HCT116 (cell line): ENCODE data around the gene GPR65. TPM values are rescaled to one million over a fixed set of nuclear protein-coding genes. Genes with fewer than 3 reads are reported as not detected.

ENCODE experiments used
- ATAC-seq: fragments of 200-7000 bp; cut with Tn5 transposase; 2 replicates; pipeline ENCODE4 v1.9.1; 2020; ENCODE audit warnings: mild to moderate bottlenecking, moderate library complexity
- Bru-seq: library from RNA; stranded (reverse); fragments of 400-500 nt; gene quantifications from one replicate; lab custom pipeline; 2021; lab: Mats Ljungman, UMichigan
- BruChase-seq, 2 experiments: library from RNA; stranded (reverse); fragments of 400-500 nt; gene quantifications; one replicate each; lab custom pipeline; 2021; lab: Mats Ljungman, UMichigan
- BruUV-seq: library from RNA; stranded (reverse); fragments of 400-500 nt; replicated peaks from 2 replicates; lab custom pipeline; 2021; lab: Mats Ljungman, UMichigan
- CTCF ChIA-PET: fragments of 300-600 bp; sonication (Branson Sonifier 250); formaldehyde crosslinking; loops from one replicate; lab custom pipeline; 2021; ENCODE audit warnings: antibody characterized with exemption; lab: Charles Lee
- POLR2A ChIA-PET: fragments of 300-600, 350-600 bp; sonication (Branson Sonifier 250); formaldehyde crosslinking; loops from one replicate; lab custom pipeline; 2021; ENCODE audit warnings: antibody characterized with exemption; lab: Charles Lee
- RAD21 ChIA-PET, 2 experiments: fragments of 300-600 bp; sonication (Branson Sonifier 250); formaldehyde crosslinking; loops; one replicate each; lab custom pipeline; 2023; ENCODE audit warnings: low total read pairs in 2 of 2; ENCODE audit not compliant: uncharacterized antibody in 2 of 2, unreplicated experiment in 2 of 2, low non-redundant PET in 1 of 2; lab: Charles Lee
- DNase-seq: peaks from one replicate; pipeline ENCODE4 v3.0.0-alpha.2; 2010; ENCODE audit warnings: low read depth, low spot score
- H2AFZ ChIP-seq: fragments of 200-600 bp; shearing (Covaris generic), sonication (generic); 2 replicates; pipeline ENCODE4 v1.6.1; 2017; ENCODE audit warnings: low read depth, mixed run types, mixed read lengths, antibody characterized with exemption, low read length; ENCODE audit not compliant: poor library complexity, severe bottlenecking
- H3K27ac ChIP-seq: 2 replicates; pipeline ENCODE4 v1.5.1; 2012; ENCODE audit warnings: low read depth, low read length
- H3K27me3 ChIP-seq: fragments of 200-600 bp; sonication (generic); 2 replicates; pipeline ENCODE4 v1.6.1; 2016; ENCODE audit warnings: mixed run types, low read length, mixed read lengths; ENCODE audit not compliant: insufficient read depth
- H3K36me3 ChIP-seq, 2 experiments: fragments of 200-500 bp in 1 of 2; fragments of 200-600 bp in 1 of 2; sonication (Bioruptor generic) in 1 of 2; sonication (generic) in 1 of 2; 2 replicates each; pipeline versions ENCODE4 v1.5.1 to v1.6.1; 2014 to 2016; ENCODE audit warnings: low read length in 2 of 2, inconsistent platforms in 1 of 2, mixed read lengths in 1 of 2, mixed run types in 1 of 2; ENCODE audit not compliant: insufficient read depth in 2 of 2, control insufficient read depth in 1 of 2
- H3K4me1 ChIP-seq, 2 experiments: fragments of 200-600 bp in 1 of 2; sonication (generic) in 1 of 2; 2 replicates each; pipeline versions ENCODE4 v1.5.1 to v1.6.1; 2012 to 2017; ENCODE audit warnings: low read length in 2 of 2, inconsistent platforms in 1 of 2, mild to moderate bottlenecking in 1 of 2, mixed read lengths in 1 of 2, mixed run types in 1 of 2, moderate library complexity in 1 of 2; ENCODE audit not compliant: insufficient read depth in 2 of 2, control insufficient read depth in 1 of 2
- H3K4me2 ChIP-seq: fragments of 200-600 bp; sonication (generic); 2 replicates; pipeline ENCODE4 v1.6.1; 2017; ENCODE audit warnings: mixed run types, low read length, mixed read lengths
- H3K4me3 ChIP-seq, 2 experiments: fragments of 200-600 bp in 1 of 2; sonication (generic) in 1 of 2; replicated peaks in 1 of 2; 2 replicates each; pipeline ENCODE4 v1.5.1; 2011 to 2016; ENCODE audit warnings: low read length in 2 of 2, control low read depth in 1 of 2, low read depth in 1 of 2, mild to moderate bottlenecking in 1 of 2, mixed read lengths in 1 of 2, mixed run types in 1 of 2
- H3K79me2 ChIP-seq: fragments of 200-600 bp; sonication (generic); 2 replicates; pipeline ENCODE4 v1.6.1; 2017; ENCODE audit warnings: mild to moderate bottlenecking, mixed run types, low read length, moderate library complexity, mixed read lengths; ENCODE audit not compliant: insufficient read depth
- H3K9ac ChIP-seq: fragments of 200-600 bp; sonication (generic); 2 replicates; pipeline ENCODE4 v1.6.1; 2016; ENCODE audit warnings: low read length, mixed read lengths
- H3K9me2 ChIP-seq: fragments of 200-600 bp; sonication (generic), shearing (Covaris generic); 2 replicates; pipeline ENCODE4 v1.6.1; 2017; ENCODE audit warnings: mixed run types, mild to moderate bottlenecking, moderate library complexity; ENCODE audit not compliant: insufficient read depth
- H3K9me3 ChIP-seq, 2 experiments: fragments of 200-500 bp in 1 of 2; fragments of 200-600 bp in 1 of 2; sonication (Bioruptor generic) in 1 of 2; sonication (generic) in 1 of 2; 2 replicates each; pipeline ENCODE4 v1.6.1; 2014 to 2017; ENCODE audit warnings: low read length in 2 of 2, mixed read lengths in 2 of 2, inconsistent platforms in 1 of 2, low read depth in 1 of 2, mild to moderate bottlenecking in 1 of 2, mixed run types in 1 of 2, moderate library complexity in 1 of 2; ENCODE audit not compliant: control insufficient read depth in 1 of 2, insufficient read depth in 1 of 2
- H4K20me1 ChIP-seq: fragments of 200-600 bp; sonication (generic), shearing (Covaris generic); 2 replicates; pipeline ENCODE4 v1.6.1; 2017; ENCODE audit warnings: mixed run types, mild to moderate bottlenecking, moderate library complexity; ENCODE audit not compliant: insufficient read depth
- ATF3 ChIP-seq: IDR thresholded peaks from 2 replicates; pipeline ENCODE4 v1.6.1; 2012
- CTCF ChIP-seq, 3 experiments: fragments of 200-600 bp in 1 of 3; sonication (generic) in 1 of 3; IDR thresholded peaks in 2 of 3; conservative IDR thresholded peaks in 1 of 3; 2 replicates each; pipeline ENCODE4 v1.5.1; 2012 to 2017; ENCODE audit warnings: low read depth in 2 of 3, low read length in 2 of 3, antibody characterized with exemption in 1 of 3, borderline replicate concordance in 1 of 3, control low read depth in 1 of 3, mild to moderate bottlenecking in 1 of 3, mixed read lengths in 1 of 3, mixed run types in 1 of 3, moderate library complexity in 1 of 3; ENCODE audit not compliant: insufficient read depth in 1 of 3
- ELF1 ChIP-seq: IDR thresholded peaks from 2 replicates; pipeline ENCODE4 v1.6.1; 2012; ENCODE audit warnings: low read depth, borderline replicate concordance
- EZH2phosphoT487 ChIP-seq: fragments of 200-600 bp; IDR thresholded peaks from 2 replicates; pipeline ENCODE4 v1.6.1; 2018; ENCODE audit warnings: antibody characterized with exemption, borderline replicate concordance
- SIN3A ChIP-seq: IDR thresholded peaks from 2 replicates; pipeline ENCODE4 v1.6.1; 2012; ENCODE audit warnings: low read depth
- SP1 ChIP-seq: IDR thresholded peaks from 2 replicates; pipeline ENCODE4 v1.6.1; 2012; ENCODE audit warnings: low read depth
- TCF7L2 ChIP-seq: IDR thresholded peaks from 2 replicates; pipeline ENCODE4 v1.7.0; 2011; ENCODE audit warnings: borderline replicate concordance, inconsistent platforms; ENCODE audit not compliant: insufficient read depth, insufficient read length; ENCODE audit errors: extremely low read depth
- ZBTB33 ChIP-seq: IDR thresholded peaks from 2 replicates; pipeline ENCODE4 v1.6.1; 2011; ENCODE audit warnings: mild to moderate bottlenecking, low read length, moderate library complexity; ENCODE audit not compliant: insufficient replicate concordance; ENCODE audit errors: extremely low read depth
- ZFX ChIP-seq: fragments of 450-650 bp; IDR thresholded peaks from 2 replicates; pipeline ENCODE4 v1.6.1; 2017
- ZNF274 ChIP-seq: fragments of 200-500 bp; sonication (Bioruptor generic); IDR thresholded peaks from 2 replicates; pipeline ENCODE4 v1.6.1; 2014; ENCODE audit warnings: mild to moderate bottlenecking, low read depth, low read length, inconsistent platforms
- intact Hi-C: fragments of 100-400 bp; cut with micrococcal nuclease; formaldehyde crosslinking; loops from 2 replicates; pipeline ENCODE4 v1.10.0; 2022
- long read RNA-seq: library from polyadenylated mRNA; unstranded; transcript quantifications from one replicate; pipeline ENCODE4 v2.0.0, GENCODE V29; 2021; ENCODE audit not compliant: unreplicated experiment
- polyA plus RNA-seq: library from polyadenylated mRNA; unstranded; fragments of >200 nt; gene quantifications from 2 replicates; pipeline ENCODE4 v1.2.1, GENCODE V29; 2012; ENCODE audit warnings: missing spikeins
- total RNA-seq: library from RNA; stranded (reverse); gene quantifications from one replicate; pipeline ENCODE4 v1.2.1, GENCODE V29; 2021; ENCODE audit not compliant: unreplicated experiment

The GPR65 gene
- 0.05 TPM for total RNA-seq
- polyA plus RNA-seq: not detected in 2 replicates
- Bru-seq, nascent RNA: not detected
- not detected for BruChase-seq, experiment 1, labeled RNA remaining after a 6-hour chase
- BruChase-seq, experiment 2, labeled RNA remaining after a 2-hour chase: not detected
- long read RNA-seq: 0 reads

- no peak within 1 kb of the TSS for H3K4me2 ChIP-seq
- intact Hi-C loops: no loop called here
- H3K4me3 ChIP-seq: no peak within 1 kb of the TSS
- H3K4me1 ChIP-seq: no peaks in the 10 kb centered on the region
- H3K79me2 ChIP-seq: no peaks in the 10 kb centered on the region
- no peaks in the 10 kb centered on the region for H3K27me3 ChIP-seq
- H3K27ac ChIP-seq: no peak within 1 kb of the TSS
- no peaks in the 10 kb centered on the region; a peak in 1 of 4 replicates for H3K9me3 ChIP-seq
- no peak for ATAC-seq
- RAD21 ChIA-PET: no interaction called here
- H3K9me2 ChIP-seq: no peaks in the 10 kb centered on the region
- H3K36me3 ChIP-seq: no peaks in the 10 kb centered on the region
- H2AFZ ChIP-seq: no peak within 1 kb of the TSS
- H4K20me1 ChIP-seq: no peaks in the 10 kb centered on the region
- TF ChIP-seq ZBTB33: no peak
- no peak for TF ChIP-seq EZH2phosphoT487
- no peak for TF ChIP-seq ZNF274
- TF ChIP-seq ATF3: no peak
- no peak for TF ChIP-seq CTCF (IDR thresholded peaks at IDR 0.05 in 2 of 3, conservative IDR thresholded peaks at IDR 0.05 in 1 of 3; ENCODE audit: borderline replicate concordance in 1 of 3, insufficient read depth in 1 of 3, low read depth in 2 of 3, low read length in 2 of 3)
- TF ChIP-seq TCF7L2: no peak
- TF ChIP-seq ELF1: no peak
- no peak for TF ChIP-seq SP1
- no peak for TF ChIP-seq SIN3A
- no peak for TF ChIP-seq ZFX
- no peak for DNase-seq
- POLR2A ChIA-PET: no interaction called here
- no peak within 1 kb of the TSS for H3K9ac ChIP-seq
- CTCF ChIA-PET: no interaction called here
- BruUV-seq: no TSS peak
These were observed at the start of gene GPR65 for GRCh38 chr14:88005050-88005481. GPR65 (plus strand) TSS chr14:88005135; CDS start chr14:88010848, 5,713 bp downstream.
